Lower leg skin (tissue), 3 donors: Measurements from ENCODE around the gene POU4F1.

Source experiments
- POLR2A ChIP-seq, 2 donors: fragments of 450-650 bp; IDR thresholded peaks; one replicate each; pipeline ENCODE4 v1.6.1; 2016 to 2017; ENCODE audit warnings: antibody characterized with exemption in 2 of 2, mild to moderate bottlenecking in 1 of 2, moderate library complexity in 1 of 2
- TF ChIP-seq, protein P1 (sequence below), 3 donors: fragments of 450-650 bp; IDR thresholded peaks; one replicate each; pipeline ENCODE4 v1.5.1; 2016; ENCODE audit warnings: antibody characterized with exemption in 3 of 3, mild to moderate bottlenecking in 3 of 3, moderate library complexity in 2 of 3

DNA sequence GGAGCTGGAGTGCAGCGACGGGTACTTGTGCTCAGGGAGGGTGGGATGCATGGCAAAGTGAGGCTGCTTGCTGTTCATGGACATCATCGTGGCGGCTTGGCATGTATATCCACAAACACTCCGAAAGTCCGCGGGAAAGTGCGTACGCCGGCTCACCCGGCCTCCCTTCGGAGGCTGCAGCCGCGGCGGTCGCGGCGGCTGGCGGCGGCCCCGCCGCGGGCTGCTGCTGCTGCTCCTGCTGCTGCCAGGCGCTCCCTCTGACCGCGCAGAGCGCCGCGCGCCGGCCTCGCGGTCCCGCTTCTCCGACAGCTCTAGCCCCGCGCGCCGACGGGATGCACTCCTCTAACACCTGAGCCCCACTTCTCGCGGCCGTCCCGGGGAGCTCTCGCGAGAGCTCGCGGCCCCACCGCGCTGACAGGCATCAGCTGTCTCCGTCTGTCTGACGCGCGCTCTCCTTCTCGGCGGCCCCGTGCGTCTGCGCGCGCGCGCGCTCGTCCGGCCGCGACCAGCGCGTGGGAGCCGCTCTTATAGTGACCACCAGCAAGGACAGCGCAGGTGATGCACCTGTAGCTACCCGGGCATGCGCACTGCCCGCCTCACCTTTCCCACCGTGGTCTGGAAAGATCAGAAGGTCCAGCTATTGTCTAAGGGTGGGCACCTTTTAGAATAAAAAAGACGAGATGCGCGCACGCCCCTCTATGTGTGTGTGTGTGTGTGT is at the start of gene POU4F1:
- TF ChIP-seq, protein P1, sequence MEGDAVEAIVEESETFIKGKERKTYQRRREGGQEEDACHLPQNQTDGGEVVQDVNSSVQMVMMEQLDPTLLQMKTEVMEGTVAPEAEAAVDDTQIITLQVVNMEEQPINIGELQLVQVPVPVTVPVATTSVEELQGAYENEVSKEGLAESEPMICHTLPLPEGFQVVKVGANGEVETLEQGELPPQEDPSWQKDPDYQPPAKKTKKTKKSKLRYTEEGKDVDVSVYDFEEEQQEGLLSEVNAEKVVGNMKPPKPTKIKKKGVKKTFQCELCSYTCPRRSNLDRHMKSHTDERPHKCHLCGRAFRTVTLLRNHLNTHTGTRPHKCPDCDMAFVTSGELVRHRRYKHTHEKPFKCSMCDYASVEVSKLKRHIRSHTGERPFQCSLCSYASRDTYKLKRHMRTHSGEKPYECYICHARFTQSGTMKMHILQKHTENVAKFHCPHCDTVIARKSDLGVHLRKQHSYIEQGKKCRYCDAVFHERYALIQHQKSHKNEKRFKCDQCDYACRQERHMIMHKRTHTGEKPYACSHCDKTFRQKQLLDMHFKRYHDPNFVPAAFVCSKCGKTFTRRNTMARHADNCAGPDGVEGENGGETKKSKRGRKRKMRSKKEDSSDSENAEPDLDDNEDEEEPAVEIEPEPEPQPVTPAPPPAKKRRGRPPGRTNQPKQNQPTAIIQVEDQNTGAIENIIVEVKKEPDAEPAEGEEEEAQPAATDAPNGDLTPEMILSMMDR (IDR thresholded peaks at IDR 0.05): no peak
- TF ChIP-seq POLR2A (IDR thresholded peaks at IDR 0.05): no peak
